WTC11 (cell line): ENCODE data around the gene MYO18B. TPM values are rescaled to one million over a fixed set of nuclear protein-coding genes. Genes with fewer than 3 reads are reported as not detected.

Experiments
- ATAC-seq: fragments of 200-7000 bp; cut with Tn5 transposase; 2 replicates; pipeline ENCODE4 v1.10.0; 2021; ENCODE audit warnings: mild to moderate bottlenecking, moderate library complexity
- CTCF ChIA-PET: fragments of 300-600 bp; sonication (Branson Sonifier 250); formaldehyde crosslinking; loops from one replicate; lab custom pipeline; 2021; ENCODE audit warnings: antibody characterized with exemption; lab: Charles Lee
- POLR2A ChIA-PET: fragments of 350-600 bp; sonication (Branson Sonifier 250); formaldehyde crosslinking; loops from one replicate; lab custom pipeline; 2021; ENCODE audit warnings: antibody characterized with exemption; lab: Charles Lee
- DNase-seq: peaks from one replicate; pipeline ENCODE4 v3.0.0; 2021; ENCODE audit warnings: low spot score
- H3K27ac Mint-ChIP-seq: 2 replicates; pipeline ENCODE4 v1.8.0; 2021; ENCODE audit warnings: mixed read lengths
- H3K27me3 Mint-ChIP-seq: 2 replicates; pipeline ENCODE4 v1.8.0; 2021; ENCODE audit warnings: low read depth, mild to moderate bottlenecking, moderate library complexity, mixed read lengths
- H3K36me3 Mint-ChIP-seq: 2 replicates; pipeline ENCODE4 v1.8.0; 2021; ENCODE audit warnings: mixed read lengths
- H3K4me1 Mint-ChIP-seq: 2 replicates; pipeline ENCODE4 v1.8.0; 2022; ENCODE audit warnings: mixed read lengths
- H3K4me3 Mint-ChIP-seq: 2 replicates; pipeline ENCODE4 v1.8.0; 2021; ENCODE audit warnings: mild to moderate bottlenecking, moderate library complexity, mixed read lengths
- H3K9me3 Mint-ChIP-seq: 2 replicates; pipeline ENCODE4 v1.8.0; 2021; ENCODE audit warnings: mixed read lengths
- AR ChIP-seq: fragments of 250-450 bp; sonication (Bioruptor Pico); IDR thresholded peaks from 2 replicates; pipeline ENCODE4 v1.9.0; 2021; ENCODE audit warnings: mild to moderate bottlenecking
- ATF1 ChIP-seq: sonication (generic); formaldehyde crosslinking; IDR thresholded peaks from 2 replicates; pipeline ENCODE4 v1.8.1; 2023; ENCODE audit warnings: mild to moderate bottlenecking, moderate library complexity, missing genetic modification reagents
- E2F1 ChIP-seq: sonication (generic); formaldehyde crosslinking; IDR thresholded peaks from 2 replicates; pipeline ENCODE4 v1.8.0; 2022; ENCODE audit warnings: mild to moderate bottlenecking, missing genetic modification reagents
- E2F4 ChIP-seq: sonication (generic); formaldehyde crosslinking; IDR thresholded peaks from 2 replicates; pipeline ENCODE4 v1.8.1; 2022; ENCODE audit warnings: low read depth, mild to moderate bottlenecking, moderate library complexity, missing genetic modification reagents, borderline replicate concordance
- ELF4 ChIP-seq: sonication (generic); formaldehyde crosslinking; IDR thresholded peaks from 2 replicates; pipeline ENCODE4 v1.8.1; 2022; ENCODE audit warnings: low read depth, mild to moderate bottlenecking, moderate library complexity, missing genetic modification reagents
- ETV6 ChIP-seq: sonication (generic); formaldehyde crosslinking; IDR thresholded peaks from 2 replicates; pipeline ENCODE4 v1.8.1; 2022; ENCODE audit warnings: mild to moderate bottlenecking, missing genetic modification reagents
- FOXK1 ChIP-seq: sonication (generic); formaldehyde crosslinking; IDR thresholded peaks from 2 replicates; pipeline ENCODE4 v1.8.0; 2022; ENCODE audit warnings: mild to moderate bottlenecking, moderate library complexity, missing genetic modification reagents
- GTF2I ChIP-seq: fragments of 250-450 bp; sonication (Bioruptor Pico); conservative IDR thresholded peaks from 2 replicates; pipeline ENCODE4 v1.4.0; 2021; ENCODE audit warnings: mild to moderate bottlenecking
- HMGA2 ChIP-seq: fragments of 250-450 bp; sonication (Bioruptor Pico); IDR thresholded peaks from 2 replicates; pipeline ENCODE4 v1.4.0; 2021; ENCODE audit warnings: mild to moderate bottlenecking, moderate library complexity
- HMGXB4 ChIP-seq: sonication (generic); formaldehyde crosslinking; IDR thresholded peaks from 2 replicates; pipeline ENCODE4 v1.8.1; 2023; ENCODE audit warnings: mild to moderate bottlenecking, moderate library complexity, missing genetic modification reagents
- MYBL2 ChIP-seq: sonication (generic); formaldehyde crosslinking; IDR thresholded peaks from 2 replicates; pipeline ENCODE4 v1.8.1; 2023; ENCODE audit warnings: mild to moderate bottlenecking, moderate library complexity, missing genetic modification reagents
- NFE2L1 ChIP-seq: sonication (generic); formaldehyde crosslinking; IDR thresholded peaks from 2 replicates; pipeline ENCODE4 v1.8.1; 2023; ENCODE audit warnings: missing genetic modification reagents
- NR2C2 ChIP-seq: sonication (generic); formaldehyde crosslinking; IDR thresholded peaks from 2 replicates; pipeline ENCODE4 v1.8.0; 2022; ENCODE audit warnings: mild to moderate bottlenecking, missing genetic modification reagents
- SMAD3 ChIP-seq: sonication (generic); formaldehyde crosslinking; IDR thresholded peaks from 2 replicates; pipeline ENCODE4 v1.8.0; 2022; ENCODE audit warnings: missing genetic modification reagents, mild to moderate bottlenecking, borderline replicate concordance
- TEAD1 ChIP-seq: sonication (generic); formaldehyde crosslinking; IDR thresholded peaks from 2 replicates; pipeline ENCODE4 v1.8.0; 2022; ENCODE audit warnings: mild to moderate bottlenecking, missing genetic modification reagents
- TP53 ChIP-seq: sonication (generic); formaldehyde crosslinking; IDR thresholded peaks from 2 replicates; pipeline ENCODE4 v1.8.1; 2023; ENCODE audit warnings: mild to moderate bottlenecking, missing genetic modification reagents
- ZBTB43 ChIP-seq: sonication (generic); formaldehyde crosslinking; IDR thresholded peaks from 2 replicates; pipeline ENCODE4 v1.8.1; 2023; ENCODE audit warnings: mild to moderate bottlenecking, missing genetic modification reagents
- ZNF121 ChIP-seq: sonication (generic); formaldehyde crosslinking; IDR thresholded peaks from 2 replicates; pipeline ENCODE4 v1.8.0; 2023; ENCODE audit warnings: missing genetic modification reagents
- ZNF317 ChIP-seq: sonication (generic); formaldehyde crosslinking; IDR thresholded peaks from 2 replicates; pipeline ENCODE4 v1.8.1; 2023; ENCODE audit warnings: low read depth, mild to moderate bottlenecking, moderate library complexity, missing genetic modification reagents, borderline replicate concordance
- ZNF416 ChIP-seq: fragments of 250-450 bp; sonication (Bioruptor Pico); IDR thresholded peaks from 2 replicates; pipeline ENCODE4 v1.9.0; 2021; ENCODE audit warnings: mild to moderate bottlenecking, inconsistent platforms
- total RNA-seq: library from RNA; stranded (reverse); gene quantifications from 3 replicates; pipeline ENCODE4 v1.2.3, GENCODE V29; 2021

The MYO18B gene
- total RNA-seq, 1 experiment from 2014 or later: 0.96 TPM

- Mint-ChIP-seq H3K27ac (no peak overlapping the region), H3K36me3 (no peaks in the 10 kb centered on the region), H3K27me3 (0 out of 2 replicates have a peak, but pooled peaks cover 1% of the 10 kb centered on the region), H3K4me3 (no peak overlapping the region), H3K9me3 (no peaks in the 10 kb centered on the region), H3K4me1 (peaks cover 37% of the 10 kb centered on the region)
- ChIA-PET CTCF (no interaction called here), POLR2A (no interaction called here)
- no peak for TF ChIP-seq ETV6 (CRISPR knock-in tag)
- TF ChIP-seq GTF2I (CRISPR knock-in tag): no peak
- TF ChIP-seq FOXK1: no peak
- ATAC-seq (no peak), DNase-seq (no peak)
These were observed 330.6 kb downstream of the MYO18B start for GRCh38 chr22:26072621-26073020.

- POLR2A ChIA-PET: no interaction called here
- TF ChIP-seq SMAD3 (CRISPR knock-in tag) (no peak), ATF1 (CRISPR knock-in tag) (no peak), E2F4 (CRISPR knock-in tag) (no peak), HMGA2 (CRISPR knock-in tag) (no peak), ELF4 (no peak), MYBL2 (CRISPR knock-in tag) (no peak), FOXK1 (no peak), AR (CRISPR knock-in tag) (no peak), TP53 (CRISPR knock-in tag) (no peak), HMGXB4 (CRISPR knock-in tag) (no peak), ZNF317 (CRISPR knock-in tag) (no peak), NR2C2 (CRISPR knock-in tag) (no peak)
- CTCF ChIA-PET: no interaction called here
- ATAC-seq: no peak
- DNase-seq: no peak
- Mint-ChIP-seq H3K36me3 (no peaks in the 10 kb centered on the region), H3K4me3 (no peak overlapping the region), H3K27me3 (no peaks in the 10 kb centered on the region), H3K4me1 (peaks cover 11% of the 10 kb centered on the region), H3K27ac (no peak overlapping the region), H3K9me3 (no peaks in the 10 kb centered on the region)
These were observed 333.3 kb downstream of the MYO18B start for GRCh38 chr22:26075251-26075650.

GRCh38 chr22:26079009-26079408 lies 337.0 kb downstream of the MYO18B start:
- Mint-ChIP-seq H3K4me3 (no peak overlapping the region), H3K36me3 (no peaks in the 10 kb centered on the region), H3K27me3 (no peaks in the 10 kb centered on the region)
- TF ChIP-seq ZNF416 (CRISPR knock-in tag): no peak
- no peak for TF ChIP-seq E2F1 (CRISPR knock-in tag)
- TF ChIP-seq NFE2L1 (CRISPR knock-in tag): no peak
- no peak for TF ChIP-seq TEAD1 (CRISPR knock-in tag)
- TF ChIP-seq ZNF121 (CRISPR knock-in tag): no peak
- no peak for TF ChIP-seq ZBTB43
- TF ChIP-seq, all 79 proteins: peak for 0
- ChIA-PET POLR2A (no interaction called here), CTCF (no interaction called here)
- no peak overlapping the region for H3K27ac Mint-ChIP-seq
- peaks cover 3% of the 10 kb centered on the region; the same call in 1 of the 2 replicates for H3K4me1 Mint-ChIP-seq
- DNase-seq: no peak
- 0 out of 2 replicates have a peak, but pooled peaks cover 2% of the 10 kb centered on the region for H3K9me3 Mint-ChIP-seq
- ATAC-seq: no peak
